ENCODE data around the gene CDYL.

- TF ChIP-seq CTCF (IDR thresholded peaks at IDR 0.05) (no peak), POLR2AphosphoS5 (IDR thresholded peaks at IDR 0.05) (no peak)
Observed at GRCh38 chr6:4953440-4953839, 177.2 kb downstream of the CDYL start.
